Islet precursor cell (in vitro differentiated cells): Measurements from ENCODE around the gene POLR1H.

Source experiments
- DNase-seq: peaks from one replicate; pipeline ENCODE4 v3.0.0-alpha.2; 2018

Gene POLR1H

GRCh38 chr6:30062471-30063178 is 1.6 kb downstream of the POLR1H start:
- DNase-seq: no peak

- DNase-seq: no peak
These were observed 2.2 kb downstream of the POLR1H start for GRCh38 chr6:30063315-30063714.

- no peak for DNase-seq
These were observed 5.0 kb downstream of the POLR1H start for GRCh38 chr6:30066082-30066481.

- DNase-seq: peak; percentile 99
These were observed 5.8 kb downstream of the POLR1H start, which contains the start of gene PPP1R11 for GRCh38 chr6:30066577-30067459. Gene PPP1R11, plus strand, starts transcription at chr6:30067198. Its CDS starts 213 bp downstream, at chr6:30067411.

GRCh38 chr6:30067460-30068139 is 6.5 kb downstream of the POLR1H start:
- no peak for DNase-seq

- peak; percentile 83 for DNase-seq
These were observed 10.2 kb downstream of the POLR1H start for GRCh38 chr6:30071081-30071818.

GRCh38 chr6:30071858-30072257 is 10.8 kb downstream of the POLR1H start:
- DNase-seq: no peak

GRCh38 chr6:30073489-30074235 is 12.6 kb downstream of the POLR1H start:
- no peak for DNase-seq

GRCh38 chr6:30074331-30075093 is 13.4 kb downstream of the POLR1H start:
- no peak for DNase-seq

- no peak for DNase-seq
These were observed 14.2 kb downstream of the POLR1H start, which contains the start of gene RNF39 for GRCh38 chr6:30075094-30075789. Gene RNF39, minus strand, starts transcription at chr6:30075769. Its CDS starts 184 bp downstream, at chr6:30075585.

- DNase-seq: no peak
These were observed 15.0 kb downstream of the POLR1H start for GRCh38 chr6:30075790-30076732.

- DNase-seq: no peak
These were observed 16.2 kb downstream of the POLR1H start for GRCh38 chr6:30077218-30077617.

GRCh38 chr6:30087876-30088275 is 26.8 kb downstream of the POLR1H start:
- no peak for DNase-seq

- peak; percentile 73 for DNase-seq
These were observed 30.7 kb downstream of the POLR1H start for GRCh38 chr6:30091577-30092381.

GRCh38 chr6:30092852-30093543 is 31.9 kb downstream of the POLR1H start:
- DNase-seq: no peak

GRCh38 chr6:30093951-30094661 is 33.0 kb downstream of the POLR1H start:
- DNase-seq: no peak

GRCh38 chr6:30096829-30097228 is 35.8 kb downstream of the POLR1H start:
- DNase-seq: no peak
